Measurements from ENCODE around the gene CDKN2A.
"Not testable (repeated sequence)": the region's sequence is repeated elsewhere in the genome, so short reads cannot be mapped to it uniquely, and the experiment has no call there.

CDKN2A gene

GRCh38 chr9:21982391-21982790 lies 11.8 kb downstream of the CDKN2A start:
- DNase-seq (ENCODE audit: low spot score): no peak

- no peak for DNase-seq (ENCODE audit: low spot score)
Measured at GRCh38 chr9:21976334-21976875, 17.8 kb downstream of the CDKN2A start.

- DNase-seq (ENCODE audit: low spot score): peak; percentile 76
Measured at GRCh38 chr9:21974722-21975409, 19.3 kb downstream of the CDKN2A start.

GRCh38 chr9:21974343-21974721 lies 19.9 kb downstream of the CDKN2A start:
- no peak for DNase-seq (ENCODE audit: low spot score)

GRCh38 chr9:21972361-21972760 lies 21.8 kb downstream of the CDKN2A start:
- DNase-seq (ENCODE audit: low spot score): no peak

- no peak for DNase-seq (ENCODE audit: low spot score)
Measured at GRCh38 chr9:21970800-21971640, 23.2 kb downstream of the CDKN2A start.

- no peak for DNase-seq (ENCODE audit: low spot score)
Measured at GRCh38 chr9:21969951-21970799, 24.0 kb downstream of the CDKN2A start.

GRCh38 chr9:21969011-21969940 lies 24.9 kb downstream of the CDKN2A start:
- DNase-seq (ENCODE audit: low spot score): no peak

- peak; percentile 49 for DNase-seq (ENCODE audit: low spot score)
Measured at GRCh38 chr9:21968331-21969010, 25.7 kb downstream of the CDKN2A start.

- DNase-seq (ENCODE audit: low spot score): no peak
Measured at GRCh38 chr9:21967702-21968101, 26.5 kb downstream of the CDKN2A start.

GRCh38 chr9:21967169-21967568 lies 27.0 kb downstream of the CDKN2A start:
- no peak for DNase-seq (ENCODE audit: low spot score)

GRCh38 chr9:21966140-21966851 lies 27.9 kb downstream of the CDKN2A start:
- DNase-seq (ENCODE audit: low spot score): no peak

- peak; percentile 91 for DNase-seq (ENCODE audit: low spot score)
Measured at GRCh38 chr9:21965401-21965951, 28.7 kb downstream of the CDKN2A start.

GRCh38 chr9:21964925-21965385 lies 29.2 kb downstream of the CDKN2A start:
- peak; percentile 59 for DNase-seq (ENCODE audit: low spot score)

GRCh38 chr9:21961569-21961968 lies 32.6 kb downstream of the CDKN2A start:
- no peak for DNase-seq (ENCODE audit: low spot score)

GRCh38 chr9:21959268-21959667 lies 34.9 kb downstream of the CDKN2A start:
- not testable (repeated sequence) for DNase-seq (ENCODE audit: low spot score)

GRCh38 chr9:21958833-21959232 lies 35.4 kb downstream of the CDKN2A start:
- DNase-seq (ENCODE audit: low spot score): no peak

GRCh38 chr9:21945606-21946005 lies 48.6 kb downstream of the CDKN2A start:
- no peak for DNase-seq (ENCODE audit: low spot score)

- DNase-seq (ENCODE audit: low spot score): no peak
Measured at GRCh38 chr9:21943464-21943863, 50.7 kb downstream of the CDKN2A start.

Data from AG08396 (cell line).